GM21619 (cell line): ENCODE measurements around the gene FOXN4.

Source experiments
- ATAC-seq: cut with Tn5 transposase; IDR thresholded peaks from one replicate; pipeline ENCODE4 v1.9.1; 2021; ENCODE audit not compliant: unreplicated experiment

Gene FOXN4

DNA sequence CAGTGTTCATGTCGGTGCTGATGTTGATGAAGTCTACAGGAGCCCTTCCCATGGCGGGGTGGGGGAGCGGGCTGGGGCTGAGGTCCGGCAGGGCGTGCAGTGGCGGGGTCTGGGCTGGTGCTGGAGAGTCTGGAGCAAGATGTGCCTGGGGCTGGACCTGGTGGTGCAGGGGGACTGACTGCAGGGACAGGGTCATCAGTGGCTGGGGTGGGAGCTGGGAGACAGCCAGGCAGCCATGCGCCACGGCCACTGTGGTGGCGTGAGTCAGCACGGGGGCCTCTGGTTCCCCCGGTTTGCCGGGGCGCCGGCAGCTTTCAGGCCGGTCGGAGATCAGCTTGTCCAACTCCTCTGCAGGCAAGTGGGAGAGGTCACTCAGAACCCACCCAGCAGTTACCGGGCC lies 27.6 kb downstream of the FOXN4 start:
- no peak for ATAC-seq

DNA sequence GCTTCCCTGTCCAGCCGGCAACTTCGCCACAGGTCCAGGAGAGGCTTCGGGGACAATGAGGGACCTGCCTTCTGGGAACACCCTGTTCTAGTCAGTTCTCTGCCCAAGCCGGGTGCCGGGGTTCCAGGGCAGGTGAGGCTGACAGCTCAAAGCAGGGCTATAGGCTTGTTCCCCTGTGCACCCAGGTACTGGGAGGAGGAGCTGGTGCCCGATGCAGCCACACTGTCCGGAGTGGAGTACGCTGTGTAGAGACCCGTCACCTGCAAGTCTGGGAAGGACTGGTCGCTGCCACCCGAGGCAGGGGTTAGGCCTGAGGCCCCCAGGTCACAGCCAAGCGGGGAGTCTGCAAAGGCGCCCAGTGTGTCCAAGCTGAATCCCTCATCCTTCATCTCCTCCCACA lies 29.6 kb downstream of the FOXN4 start:
- no peak for ATAC-seq

DNA sequence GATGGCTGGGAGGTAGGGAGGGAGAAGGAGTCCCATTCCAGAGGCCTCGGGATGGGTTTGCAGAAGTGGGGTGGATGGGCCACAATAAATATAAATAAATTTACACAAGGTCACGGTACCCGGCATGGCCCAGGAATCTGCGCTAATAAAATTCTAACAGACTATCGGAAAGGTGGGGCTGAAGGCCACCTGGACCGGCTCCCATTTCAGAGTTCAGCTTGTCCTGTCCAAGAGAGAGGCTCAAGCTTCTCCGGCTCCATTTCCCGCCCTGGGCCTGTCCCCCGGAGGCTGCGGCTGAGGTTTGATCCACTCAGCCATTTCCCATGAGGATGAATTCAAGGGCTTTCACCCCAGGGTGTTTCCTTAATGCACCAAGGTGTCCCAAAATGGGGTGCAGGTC lies 30.2 kb downstream of the FOXN4 start:
- ATAC-seq = no peak

DNA sequence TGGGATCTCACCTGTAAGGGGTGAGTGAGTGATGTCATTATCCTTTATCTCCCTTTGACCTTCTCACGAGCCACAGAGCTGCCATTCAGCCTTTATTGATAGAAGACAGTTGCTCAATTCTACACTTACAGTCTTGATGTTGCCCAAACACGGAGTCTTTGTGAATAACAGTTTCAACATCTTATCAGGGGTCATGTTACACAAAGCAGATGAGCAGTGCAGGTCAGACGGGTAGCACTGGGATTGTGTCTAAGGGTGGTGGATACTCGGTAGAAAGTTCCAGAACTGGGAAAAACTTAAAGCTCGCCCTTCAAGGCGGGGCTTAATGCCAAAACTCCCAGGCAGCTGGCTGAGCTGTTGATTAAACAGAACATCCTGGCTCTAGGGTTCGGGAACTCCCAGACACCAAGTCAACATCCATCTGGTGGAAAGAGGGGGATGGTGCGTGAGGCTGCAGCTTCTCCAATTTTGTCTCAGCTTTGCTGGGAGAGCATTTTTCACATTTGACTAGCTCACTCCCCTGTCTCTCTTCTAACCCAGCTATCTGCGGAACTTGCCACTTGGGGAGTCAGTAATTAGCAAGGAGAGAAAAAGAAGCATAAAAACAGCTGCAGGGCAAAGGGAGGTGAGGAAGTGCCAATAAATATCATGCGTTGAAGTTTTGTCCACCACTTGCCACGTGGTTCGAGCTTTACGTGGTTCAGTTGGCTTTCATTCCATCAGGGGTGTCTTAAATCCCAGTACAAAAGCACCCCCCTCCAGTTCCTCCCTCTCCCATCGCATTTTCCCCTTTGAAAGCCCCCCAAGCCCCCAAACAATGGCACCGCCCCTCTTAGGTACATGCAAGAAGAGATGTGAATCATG lies 31.0 kb downstream of the FOXN4 start:
- ATAC-seq = no peak

DNA sequence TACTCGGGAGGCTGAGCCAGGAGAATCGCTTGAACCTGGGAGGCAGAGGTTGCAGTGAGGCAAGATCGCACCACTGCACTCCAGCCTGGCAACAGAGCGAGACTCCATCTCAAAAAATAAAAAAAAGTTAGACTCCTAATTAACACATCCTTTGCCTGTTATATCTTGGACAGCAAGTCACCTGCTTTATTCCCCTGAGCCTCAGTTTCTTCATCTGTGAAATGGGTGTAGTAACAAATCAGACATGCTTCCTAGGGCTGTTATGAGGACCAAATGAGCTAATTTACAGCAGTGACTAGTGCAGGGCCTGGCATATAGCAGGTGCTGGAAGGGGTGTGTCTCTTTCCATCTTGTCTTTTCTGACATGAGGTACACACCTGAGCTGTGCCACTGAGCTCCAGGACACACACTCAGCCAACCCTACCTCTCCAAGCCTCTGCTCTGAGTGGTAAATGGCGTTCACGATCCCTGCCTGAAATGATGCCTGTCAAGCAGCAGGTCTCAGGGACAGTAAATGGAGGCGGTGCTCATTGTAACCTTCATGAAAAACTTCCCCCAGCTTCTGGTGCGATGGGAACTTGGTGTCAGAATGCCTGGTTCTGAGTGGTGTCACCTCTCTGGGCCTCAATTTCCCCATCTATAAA lies 31.7 kb downstream of the FOXN4 start:
- ATAC-seq = no peak

DNA sequence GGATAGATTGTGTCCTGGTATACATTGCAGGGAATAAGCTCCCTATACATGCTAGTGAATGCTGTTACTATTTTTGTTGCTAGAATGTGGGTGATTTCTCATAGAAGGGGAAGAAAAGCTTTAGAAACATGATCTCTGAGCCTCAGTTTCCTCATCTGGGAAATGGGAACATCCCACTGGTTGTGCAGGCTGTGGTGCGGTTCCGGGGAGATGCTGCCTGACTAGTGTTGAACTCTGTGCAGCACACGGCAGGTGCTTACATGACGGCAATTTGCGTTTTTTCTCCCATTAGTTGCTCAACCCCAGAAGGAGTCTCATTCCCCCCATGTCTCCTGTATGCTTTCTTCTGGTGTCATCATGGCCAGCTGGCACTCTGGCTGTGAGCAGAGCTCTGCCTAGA lies 32.9 kb downstream of the FOXN4 start:
- no peak for ATAC-seq

DNA sequence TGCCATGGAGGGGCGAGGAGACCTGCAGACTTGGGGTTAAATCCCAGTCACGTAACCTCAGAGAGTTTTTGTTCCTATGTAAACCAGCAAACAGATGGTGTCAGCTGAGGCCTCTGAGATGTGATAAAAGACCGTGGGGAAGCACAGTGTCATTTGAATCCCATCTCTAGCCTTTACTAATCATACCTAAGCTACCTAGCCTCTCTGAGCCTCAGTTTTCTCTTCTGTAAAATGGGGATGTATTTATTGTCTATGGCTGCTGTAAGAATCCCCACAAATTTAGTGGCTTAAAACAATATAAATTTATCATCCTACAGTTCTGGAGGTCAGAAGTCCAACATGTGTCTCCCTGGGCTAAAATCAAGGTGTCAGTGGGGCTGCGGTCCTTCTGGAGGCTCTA lies 33.9 kb downstream of the FOXN4 start:
- ATAC-seq = no peak

DNA sequence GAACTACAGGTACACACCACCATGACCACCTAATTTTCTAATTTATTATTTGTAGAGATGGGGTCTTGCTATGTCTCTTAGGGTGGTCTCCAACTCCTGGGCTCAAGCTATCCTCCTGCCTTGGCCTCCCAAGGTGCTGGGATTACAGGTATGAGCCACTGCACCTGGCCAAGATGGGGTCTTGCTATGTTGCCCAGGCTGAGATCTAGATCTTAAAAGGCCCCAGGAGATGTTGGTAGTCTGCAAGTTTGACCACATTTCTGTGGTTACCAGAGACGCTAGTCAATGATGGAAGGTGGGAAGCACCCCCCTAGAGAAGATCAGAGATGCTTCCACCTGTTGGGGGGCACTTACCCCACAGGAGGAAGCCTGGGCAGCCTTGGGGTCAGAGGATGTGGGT lies 34.7 kb downstream of the FOXN4 start:
- ATAC-seq = no peak

DNA sequence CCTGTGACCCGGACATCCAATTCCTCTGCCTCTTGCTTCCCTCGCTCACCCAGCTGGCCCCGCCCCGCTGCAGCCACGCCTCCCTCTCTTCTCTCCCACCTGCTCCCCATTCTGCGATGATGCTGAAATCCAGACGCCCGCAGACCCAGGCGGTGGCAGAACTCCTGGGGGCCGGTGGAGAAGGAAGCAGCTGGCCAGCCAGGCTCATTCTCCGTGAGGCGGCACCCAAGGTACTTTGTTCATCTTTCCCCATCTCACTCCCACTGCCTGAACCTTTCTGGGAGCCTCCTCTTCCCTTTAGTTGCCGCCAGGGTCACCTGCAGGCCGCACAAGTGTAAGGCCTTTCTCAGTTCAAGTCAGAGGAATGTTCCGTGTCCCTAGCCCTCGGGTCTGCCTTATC lies 35.7 kb downstream of the FOXN4 start:
- no peak for ATAC-seq

DNA sequence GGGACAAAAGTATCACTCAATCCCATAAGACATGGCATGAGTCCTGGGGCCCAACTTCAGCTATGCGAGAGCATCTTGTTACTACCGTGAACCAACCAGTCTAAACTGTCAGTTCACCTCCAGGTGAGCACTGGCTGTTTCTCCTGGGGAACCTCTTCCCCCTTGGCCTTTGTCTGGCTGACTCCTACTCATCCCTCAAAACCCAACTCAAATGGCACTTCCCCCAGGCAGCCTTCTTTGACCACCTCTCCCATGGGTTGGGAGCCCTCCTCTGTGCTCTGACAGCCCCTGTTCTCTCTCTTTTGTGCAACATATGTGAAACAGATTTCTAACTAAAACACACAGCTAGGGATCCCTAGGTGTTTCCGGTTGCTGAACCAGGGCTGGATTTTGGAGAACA lies 37.7 kb downstream of the FOXN4 start:
- ATAC-seq = no peak

DNA sequence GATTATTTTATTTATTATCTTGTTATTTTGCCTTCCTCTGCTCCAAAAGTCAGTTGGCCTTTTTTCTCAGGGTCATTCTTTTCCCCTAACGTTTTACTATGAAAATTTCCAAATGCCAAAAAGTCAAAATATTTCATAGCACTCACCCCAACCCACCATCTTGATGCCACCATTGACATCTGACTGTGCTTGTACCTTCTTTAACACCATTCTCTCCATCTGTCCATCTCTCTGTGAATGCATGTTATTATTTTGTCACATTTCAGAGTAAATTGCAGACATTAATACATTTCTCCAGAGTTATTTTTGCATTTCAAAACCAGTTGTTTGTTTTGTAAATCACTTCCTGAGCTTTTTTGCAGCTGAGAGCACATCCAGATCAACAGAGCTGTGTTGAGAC lies 38.6 kb downstream of the FOXN4 start:
- no peak for ATAC-seq

DNA sequence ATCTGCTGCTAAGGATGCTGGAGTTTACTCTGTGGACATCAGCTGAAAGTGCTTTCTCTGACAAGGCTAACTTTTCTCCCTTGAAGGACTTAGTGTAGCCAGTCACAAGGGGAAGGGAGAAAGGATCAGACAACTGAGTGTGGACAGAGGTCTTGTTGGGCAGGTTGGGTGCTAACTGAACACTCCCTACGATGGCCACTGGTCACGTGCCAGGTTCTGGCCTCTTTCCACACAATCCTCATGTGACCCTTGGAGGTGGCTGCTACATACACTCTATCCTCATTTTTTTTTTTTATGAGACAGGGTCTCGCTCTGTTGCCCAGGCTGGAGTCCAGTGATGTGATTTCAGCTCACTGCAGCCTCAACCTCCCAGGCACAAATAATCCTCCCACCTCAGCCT lies 39.7 kb downstream of the FOXN4 start:
- no peak for ATAC-seq

DNA sequence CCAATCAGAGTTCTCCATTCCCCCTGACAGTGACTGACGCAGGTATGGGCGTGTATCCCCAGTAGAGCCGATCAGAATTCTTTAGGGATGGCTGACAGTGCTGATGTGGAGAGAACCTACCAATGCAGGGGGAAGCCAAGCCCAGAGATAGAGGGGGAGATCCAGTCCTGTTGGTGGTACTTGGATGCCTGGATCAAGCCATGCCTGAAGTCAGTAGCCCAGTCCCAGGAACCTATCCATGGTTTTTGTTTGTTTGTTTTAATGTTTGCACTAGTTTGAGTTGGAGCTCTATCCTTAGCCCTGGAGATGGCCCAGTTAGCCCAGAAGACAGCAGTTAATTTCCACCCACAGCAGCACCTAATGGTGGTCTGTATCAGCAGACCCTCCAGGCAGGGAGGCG lies 40.2 kb downstream of the FOXN4 start:
- ATAC-seq = no peak

DNA sequence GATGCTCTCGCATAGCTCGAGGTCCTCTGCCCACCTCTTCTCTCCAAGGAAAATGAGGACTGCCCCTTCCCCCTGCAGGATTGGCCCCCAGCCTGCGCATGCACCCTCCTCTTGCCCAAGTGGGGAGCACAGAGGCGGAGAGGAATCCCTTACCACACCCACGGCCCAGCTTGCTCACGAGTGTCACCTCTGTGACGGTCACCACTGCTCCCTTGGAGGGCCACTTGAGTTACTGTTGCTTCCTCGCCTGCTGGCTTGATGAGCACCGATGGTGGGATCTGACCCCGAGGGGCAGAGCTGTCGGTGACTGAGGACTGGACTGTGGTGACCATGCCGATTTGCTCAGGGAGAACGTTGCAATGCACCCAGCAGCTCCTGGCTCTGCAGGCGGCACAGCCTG lies 41.7 kb downstream of the FOXN4 start:
- no peak for ATAC-seq

DNA sequence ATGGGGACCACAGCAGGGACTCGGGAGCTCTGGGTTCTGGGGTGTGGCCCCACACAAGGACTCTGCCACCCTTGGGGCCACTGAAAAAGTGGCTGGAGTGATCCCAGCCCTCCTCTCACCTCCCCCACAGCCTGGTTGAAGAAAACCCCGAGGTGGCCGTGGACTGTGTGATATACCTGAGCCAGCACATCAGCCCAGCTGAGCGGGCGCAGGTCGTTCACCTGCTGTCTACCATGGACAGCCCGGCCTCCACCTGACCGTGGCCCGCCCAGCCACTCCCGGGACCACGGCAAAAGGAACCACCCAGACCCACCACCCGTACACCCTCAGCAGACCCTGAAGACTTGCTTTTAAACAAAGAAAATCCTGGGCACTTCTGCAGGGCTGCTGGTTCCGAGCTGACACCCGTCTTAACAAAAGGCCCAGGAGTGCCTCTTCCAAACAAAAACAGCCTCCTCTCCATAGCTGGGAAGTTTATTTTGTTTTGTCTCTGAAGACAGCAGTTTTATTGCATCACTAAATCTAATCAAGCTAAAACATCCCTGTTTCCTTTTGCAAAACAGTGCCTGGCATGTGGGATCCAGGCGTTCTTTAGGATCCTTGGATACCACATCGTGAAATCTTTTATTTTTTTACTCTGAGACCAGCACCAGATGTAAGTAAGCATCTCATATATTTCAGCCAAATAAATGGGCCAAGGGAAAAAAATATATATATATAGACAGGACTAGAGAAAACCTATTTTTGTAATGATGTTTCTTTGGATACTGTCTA lies 42.8 kb downstream of the FOXN4 start:
- ATAC-seq = no peak

DNA sequence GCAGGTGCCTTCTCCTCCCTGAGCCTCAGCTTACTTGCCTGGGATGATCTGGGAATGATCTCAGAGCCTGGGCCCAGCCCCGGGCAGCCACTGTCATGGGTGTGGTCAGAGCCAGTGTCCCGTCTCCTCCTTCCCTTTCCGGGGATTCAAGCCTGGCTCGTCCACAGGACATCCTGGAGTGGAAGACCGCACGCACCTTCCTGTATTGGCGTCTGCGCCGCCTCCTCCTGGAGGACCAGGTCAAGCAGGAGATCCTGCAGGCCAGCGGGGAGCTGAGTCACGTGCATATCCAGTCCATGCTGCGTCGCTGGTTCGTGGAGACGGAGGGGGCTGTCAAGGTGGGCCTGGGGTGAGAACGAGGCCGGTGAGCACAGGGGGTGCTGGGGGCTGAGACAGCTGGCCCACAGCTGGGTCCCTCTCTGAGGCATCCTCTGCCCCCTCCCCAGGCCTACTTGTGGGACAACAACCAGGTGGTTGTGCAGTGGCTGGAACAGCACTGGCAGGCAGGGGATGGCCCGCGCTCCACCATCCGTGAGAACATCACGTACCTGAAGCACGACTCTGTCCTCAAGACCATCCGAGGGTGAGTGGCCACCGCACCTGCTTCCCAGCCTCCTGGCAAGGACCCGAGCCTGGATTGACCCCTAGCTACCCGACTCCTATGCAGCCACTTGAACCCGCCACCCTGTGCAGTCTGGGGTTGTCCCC lies 44.0 kb downstream of the FOXN4 start:
- no peak for ATAC-seq

DNA sequence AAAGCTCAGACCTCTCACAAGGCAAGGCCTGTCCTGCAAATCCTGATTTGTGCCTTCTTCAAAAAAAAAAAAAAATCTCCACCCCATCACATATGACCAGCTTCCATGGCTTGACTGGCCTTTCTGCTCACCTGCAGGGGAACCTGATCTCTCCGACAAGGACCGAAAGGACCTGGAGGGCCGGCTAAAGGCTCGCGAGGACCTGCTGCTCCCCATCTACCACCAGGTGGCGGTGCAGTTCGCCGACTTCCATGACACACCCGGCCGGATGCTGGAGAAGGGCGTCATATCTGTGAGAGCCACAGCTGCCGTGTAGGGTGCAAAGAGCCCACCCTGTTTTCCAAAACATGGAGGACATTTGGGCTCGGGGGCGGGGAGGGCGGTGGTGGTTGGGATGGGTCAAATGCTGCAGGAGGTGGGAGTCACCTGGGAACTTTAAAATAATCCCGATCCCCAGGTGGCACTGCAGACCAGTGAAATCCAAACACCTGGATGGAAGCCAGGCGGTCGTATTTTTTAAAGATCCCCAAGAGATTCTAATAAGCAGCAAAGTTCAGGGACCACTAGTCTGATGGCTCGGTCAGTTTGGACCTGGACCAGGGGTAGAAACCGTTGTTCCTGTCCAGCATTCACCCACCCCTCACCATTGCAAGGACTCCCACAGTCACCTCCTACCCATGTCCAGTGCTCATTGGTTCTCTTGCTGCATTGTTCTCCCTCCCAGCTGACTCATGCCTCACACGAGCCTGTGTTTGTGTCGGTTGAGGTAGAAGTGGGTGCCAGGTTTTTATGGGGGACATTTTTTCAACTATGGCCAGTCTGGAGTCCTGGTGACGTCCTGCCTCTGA lies 44.8 kb downstream of the FOXN4 start:
- no peak for ATAC-seq

DNA sequence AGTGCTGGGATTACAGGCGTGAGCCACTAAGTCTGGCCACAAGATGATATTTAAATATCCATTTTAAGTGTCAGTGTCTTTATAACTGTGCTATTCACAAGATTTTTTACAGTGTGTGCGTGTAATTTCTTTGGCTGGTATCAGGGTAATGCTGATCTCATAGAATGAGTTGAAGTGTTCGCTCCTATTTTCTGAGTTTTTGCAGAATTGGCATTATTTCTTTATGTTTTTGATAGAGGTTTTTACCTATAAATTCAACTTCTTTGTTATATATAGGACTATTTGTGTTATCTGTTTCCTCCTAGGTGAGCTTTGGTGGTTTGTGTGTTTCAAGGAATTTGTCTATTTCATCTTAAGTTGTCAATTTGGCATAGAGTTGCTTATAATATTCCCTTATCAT lies 45.6 kb downstream of the FOXN4 start:
- ATAC-seq = no peak

DNA sequence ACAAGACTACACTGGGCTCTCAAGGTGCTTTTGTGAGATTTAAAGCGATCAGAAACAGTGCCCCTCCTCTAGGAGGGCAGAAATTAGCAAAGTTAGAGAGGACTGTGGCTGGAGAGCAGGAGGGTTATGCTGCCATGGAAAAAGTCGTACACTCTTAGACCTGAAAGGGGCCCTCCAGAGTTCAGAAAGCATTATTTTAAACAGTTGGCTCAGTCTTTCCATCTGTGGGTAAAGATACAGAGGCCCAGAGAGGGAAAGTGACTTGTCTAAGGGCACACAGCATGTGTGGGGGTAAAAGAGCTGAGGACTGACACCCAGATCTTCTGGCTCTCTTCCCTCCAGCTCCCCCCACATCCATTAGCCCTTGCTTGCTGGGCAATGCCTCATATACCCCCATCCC lies 47.1 kb downstream of the FOXN4 start:
- no peak for ATAC-seq

DNA sequence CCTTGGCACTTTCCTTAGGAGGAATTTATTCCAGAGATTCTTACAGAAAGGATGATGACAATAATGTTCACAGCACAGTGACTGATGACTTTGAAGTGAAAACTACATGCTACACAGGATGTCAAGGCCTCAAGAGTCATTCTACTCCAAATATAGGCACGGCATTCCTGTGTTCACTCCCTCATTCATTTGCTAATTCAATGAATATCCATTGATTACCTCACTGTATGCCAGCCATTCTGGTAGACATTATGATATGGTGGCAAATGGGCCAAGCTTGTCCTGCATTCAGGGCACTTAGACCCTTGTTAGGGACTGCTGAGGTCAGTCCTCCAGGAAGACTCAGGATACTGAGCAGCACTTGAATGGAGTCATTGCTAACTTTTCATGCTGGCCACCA lies 48.0 kb downstream of the FOXN4 start:
- ATAC-seq = no peak

DNA sequence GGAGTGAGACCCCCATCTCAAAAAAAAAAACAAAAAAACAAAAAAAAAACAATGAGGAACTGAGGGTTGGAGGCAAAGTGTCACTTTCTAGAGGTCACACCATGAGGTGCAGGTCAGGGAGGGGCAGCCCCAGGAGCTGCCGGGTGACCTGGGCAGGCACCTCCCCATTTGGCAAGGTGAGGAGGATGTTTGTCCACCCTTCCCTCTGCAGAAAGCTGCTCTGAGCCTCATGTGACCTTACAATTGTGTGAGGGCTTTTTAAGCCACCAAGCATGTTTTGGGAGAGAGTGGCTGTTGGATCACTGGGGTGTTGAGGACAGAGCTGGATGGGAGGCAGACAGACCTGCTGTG lies 49.6 kb downstream of the FOXN4 start:
- ATAC-seq = no peak
